HS-27A (cell line): ENCODE measurements around the gene PER2.

ENCODE experiments used
- DNase-seq: peaks from one replicate; pipeline ENCODE4 v3.0.0-alpha.2; 2012; ENCODE audit warnings: low read depth, missing footprints

The PER2 gene

DNA sequence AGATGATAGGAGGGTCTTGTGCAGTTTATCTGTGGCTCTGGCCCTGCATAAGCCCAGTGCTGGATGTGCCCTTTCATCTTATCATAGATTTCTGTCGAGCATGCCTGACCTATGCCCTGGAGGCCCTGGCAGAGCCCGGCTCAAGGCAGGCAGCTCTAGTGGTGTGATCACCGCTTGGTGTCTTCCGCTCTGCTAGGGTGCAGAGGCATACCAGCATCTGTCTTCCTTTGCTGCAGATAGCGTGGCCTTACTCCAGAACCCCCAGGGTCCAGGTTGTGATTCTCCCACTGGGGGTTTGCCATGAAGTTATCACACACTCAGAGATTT lies 18.2 kb upstream of the PER2 start:
- DNase-seq = no peak

DNA sequence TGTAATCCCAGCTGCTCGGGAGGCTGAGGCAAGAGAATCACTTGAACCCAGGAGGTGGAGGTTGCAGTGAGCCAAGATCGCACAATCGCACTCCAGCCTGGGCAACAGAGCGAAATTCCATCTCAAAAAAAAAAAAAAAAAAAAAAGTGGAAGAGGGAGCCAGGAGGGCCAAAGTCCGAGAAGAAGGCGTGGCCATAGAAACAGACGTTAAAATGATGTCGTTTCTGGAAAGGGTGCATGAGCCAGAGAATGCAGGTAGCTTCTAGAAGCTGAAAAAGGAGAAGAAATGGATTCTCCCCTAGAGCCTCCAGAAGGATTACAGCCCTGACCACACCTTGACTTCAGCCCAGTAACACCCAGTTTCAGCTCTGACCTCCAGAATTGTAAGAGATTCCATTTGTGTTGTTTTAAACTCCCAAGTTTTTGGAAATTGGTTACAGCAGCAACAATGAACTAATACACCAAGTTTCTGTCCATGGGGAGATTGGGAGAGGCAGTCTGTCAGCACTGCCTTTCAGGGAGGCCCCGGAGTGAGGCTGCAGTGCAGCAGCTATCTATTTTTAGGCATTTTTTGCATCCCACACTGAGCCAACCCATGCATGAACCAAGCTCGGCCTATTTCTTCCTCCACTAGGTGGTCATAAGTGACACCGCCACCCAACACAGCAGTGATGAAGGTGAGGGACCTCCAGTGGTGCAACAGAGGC lies 17.7 kb upstream of the PER2 start:
- DNase-seq = no peak

DNA sequence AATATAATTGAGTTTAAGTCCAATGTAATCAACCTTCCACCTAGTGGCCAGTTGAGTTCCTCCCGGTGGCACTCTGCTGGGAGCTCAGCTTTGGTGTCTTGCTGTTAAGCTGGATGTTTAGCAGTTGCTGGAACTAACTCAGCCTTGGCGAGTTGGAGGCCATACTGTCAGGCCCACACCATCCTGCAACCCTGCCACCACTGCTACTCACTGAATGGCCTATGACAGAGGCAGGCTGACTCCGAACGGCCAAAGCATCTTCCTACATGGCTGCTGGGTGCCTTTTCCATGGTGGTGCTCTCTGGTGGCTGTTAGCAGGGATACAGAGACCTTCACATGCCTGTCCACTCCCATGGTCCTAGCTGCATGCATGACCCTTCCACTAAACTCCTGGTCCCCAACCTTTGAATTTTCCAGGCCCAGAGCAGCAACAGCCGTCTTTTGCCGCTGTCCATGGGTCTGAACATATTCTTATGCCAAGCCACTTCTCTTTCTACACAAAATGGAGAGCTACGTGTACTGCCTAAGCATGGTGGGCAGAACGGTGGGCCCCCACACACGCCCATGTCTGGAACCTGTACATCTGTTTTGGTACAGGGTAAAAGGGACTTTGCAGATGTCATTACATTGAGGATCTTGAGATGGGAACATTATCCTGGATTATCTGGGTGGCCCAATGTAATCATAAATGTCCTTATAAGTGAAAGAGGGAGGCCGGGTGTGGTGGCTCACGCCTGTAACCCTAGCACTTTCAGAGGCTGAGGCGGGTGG lies 16.9 kb upstream of the PER2 start:
- DNase-seq = no peak

DNA sequence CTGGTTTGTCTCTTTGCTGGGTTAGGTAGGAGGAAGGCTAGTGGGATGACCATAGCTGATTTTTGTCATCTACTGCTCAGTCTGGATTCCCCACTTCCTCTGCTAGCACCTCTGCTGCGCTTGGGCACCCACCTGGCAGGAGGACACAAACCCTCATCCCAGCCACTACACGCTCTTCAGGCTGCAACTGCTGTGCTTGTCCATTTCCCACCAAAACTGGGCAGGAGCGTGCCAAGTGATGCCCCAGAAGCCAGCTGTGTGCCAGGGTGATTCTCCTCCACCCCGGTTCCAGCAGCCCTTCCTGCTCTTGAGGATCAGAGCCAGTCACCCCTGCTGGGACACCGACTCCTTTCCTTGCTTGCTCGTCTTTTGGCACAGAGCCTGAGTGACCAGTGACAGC lies 15.7 kb upstream of the PER2 start:
- no peak for DNase-seq

DNA sequence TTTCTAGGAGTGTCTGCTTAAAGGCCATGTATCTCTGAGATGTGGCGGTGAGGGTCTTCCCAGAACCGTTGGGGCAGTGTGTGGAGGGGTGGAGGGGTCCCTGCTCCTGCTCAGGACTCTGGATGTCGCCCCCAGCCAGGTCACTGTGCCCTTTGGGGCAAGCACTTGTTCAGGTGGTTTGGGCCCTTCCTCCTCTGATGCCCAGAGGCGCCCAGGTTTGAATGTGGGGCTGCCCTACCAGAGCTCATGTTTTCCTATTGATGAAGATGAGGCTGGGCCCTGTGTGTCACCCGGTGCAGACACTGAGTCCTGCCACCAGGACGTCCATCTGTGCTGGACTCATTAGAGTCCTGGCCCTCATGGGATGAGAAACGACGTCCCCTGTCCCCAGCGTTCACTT lies 14.3 kb upstream of the PER2 start:
- no peak for DNase-seq

DNA sequence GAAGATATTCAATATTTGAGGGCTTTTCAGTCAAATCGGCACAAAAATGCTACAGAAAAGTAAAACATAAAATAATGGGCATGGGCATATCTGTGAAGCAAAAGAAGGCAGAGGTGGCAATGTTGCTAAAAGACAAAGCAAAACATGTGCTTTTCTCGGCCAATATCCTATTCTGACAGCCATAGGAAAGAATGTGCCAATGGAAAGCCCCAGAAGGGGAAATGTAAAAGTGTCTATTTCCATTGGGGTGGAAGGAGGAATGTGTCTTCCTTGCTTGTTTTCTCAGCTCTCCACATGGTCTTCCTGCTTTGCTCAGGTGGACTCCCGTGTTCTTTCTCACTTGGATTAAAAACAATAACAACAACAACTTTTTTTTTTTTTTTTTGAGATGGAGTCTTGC lies 13.7 kb upstream of the PER2 start:
- DNase-seq = no peak

DNA sequence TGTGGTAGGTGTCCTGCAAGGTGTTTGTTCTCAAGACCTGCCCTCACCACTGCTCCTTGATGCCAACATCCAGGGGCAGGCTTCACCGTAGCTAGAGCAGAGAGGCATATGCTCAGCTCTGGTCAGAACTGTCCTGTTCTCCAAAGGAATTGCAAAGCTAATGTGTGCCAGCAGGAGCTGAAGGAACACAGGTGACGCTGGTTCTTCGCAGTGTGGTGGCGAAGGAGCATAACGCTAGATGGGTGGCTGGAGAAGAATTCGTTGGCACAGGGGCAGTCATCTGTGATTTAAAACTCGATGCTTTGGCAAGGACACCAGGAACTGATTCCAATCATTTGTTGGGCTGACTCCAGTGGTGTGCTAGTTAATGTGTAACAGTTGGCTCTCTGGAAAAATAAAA lies 11.4 kb upstream of the PER2 start:
- DNase-seq = no peak

DNA sequence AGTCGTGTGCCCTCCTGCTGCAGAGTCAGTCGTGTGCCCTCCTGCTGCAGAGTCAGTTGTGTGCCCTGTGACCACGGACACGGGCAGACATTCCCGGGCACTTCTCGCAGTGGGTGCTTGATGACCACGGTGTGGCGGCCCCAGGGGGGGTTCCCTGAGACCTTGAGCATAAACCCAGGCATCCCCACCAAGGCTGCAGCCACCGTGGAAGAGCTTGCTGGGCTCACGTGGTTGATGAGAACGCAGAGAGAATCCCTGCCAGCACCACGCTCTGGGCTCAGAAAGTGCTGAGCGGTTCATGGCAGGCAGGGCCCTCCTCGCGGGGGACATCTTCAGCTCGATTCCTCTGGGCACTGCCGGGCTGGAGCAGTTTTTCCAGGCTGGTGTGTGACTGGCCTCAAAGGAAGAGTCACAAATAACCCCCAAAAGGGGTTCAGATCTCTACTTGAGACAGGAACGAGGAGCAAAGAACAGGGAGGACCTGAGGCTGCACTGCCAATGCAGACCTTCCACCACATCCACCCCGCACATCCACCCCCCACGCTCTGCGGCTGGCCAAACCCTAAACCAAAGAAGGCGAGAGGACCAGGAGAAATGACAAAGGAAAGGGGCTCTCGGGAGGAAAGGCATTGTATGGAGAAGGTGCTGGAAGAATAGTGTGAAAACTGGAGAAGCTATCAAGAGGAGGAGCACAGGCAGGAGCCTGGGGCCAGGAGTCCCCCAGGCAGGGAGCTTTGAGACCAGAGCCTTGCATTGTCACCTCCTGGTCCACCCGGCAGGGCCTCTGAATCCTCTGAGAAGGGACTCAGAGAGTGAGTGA lies 8.4 kb upstream of the PER2 start:
- DNase-seq = no peak

DNA sequence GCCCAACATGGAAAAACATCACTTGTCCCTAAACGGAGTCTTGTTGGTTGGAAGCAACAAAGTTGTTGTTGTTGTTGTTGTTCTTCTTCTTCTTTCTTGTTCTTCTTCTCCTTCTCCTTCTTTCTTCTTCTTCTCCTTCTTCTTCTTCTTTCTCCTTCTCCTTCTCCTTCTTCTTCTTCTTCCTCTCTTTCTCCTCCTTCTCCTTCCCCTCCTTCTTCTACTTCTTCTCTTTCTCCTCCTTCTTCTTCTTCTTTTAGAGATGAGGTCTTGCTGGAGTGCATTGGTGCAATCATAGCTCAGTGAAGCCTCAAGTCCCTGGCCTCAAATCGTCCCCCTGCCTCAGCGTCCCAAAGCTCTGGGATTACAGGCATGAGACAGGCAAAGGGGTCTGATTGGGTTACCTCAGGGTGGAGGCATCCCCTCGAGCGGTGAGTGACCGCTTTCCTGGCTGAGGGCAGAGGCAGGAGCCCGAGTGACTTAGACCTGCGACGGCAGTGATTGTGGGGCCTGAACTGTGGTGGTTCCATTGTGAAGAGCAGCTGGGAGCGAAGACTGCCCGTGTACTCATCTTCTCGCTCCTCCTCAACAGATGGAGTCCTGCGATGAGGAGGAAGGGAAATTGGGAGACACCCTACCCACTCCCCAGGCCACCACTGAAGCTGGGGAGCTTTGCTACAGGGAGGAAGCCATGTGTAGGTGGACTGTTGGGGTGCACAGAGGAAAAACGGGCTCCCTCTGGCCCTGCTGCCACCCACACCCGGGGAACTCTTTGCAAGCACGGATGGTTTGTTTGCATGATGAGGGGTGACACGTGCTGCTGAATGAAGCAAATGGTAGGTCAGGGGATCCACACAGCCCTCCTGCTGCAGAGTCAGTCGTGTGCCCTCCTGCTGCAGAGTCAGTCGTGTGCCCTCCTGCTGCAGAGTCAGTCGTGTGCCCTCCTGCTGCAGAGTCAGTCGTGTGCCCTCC lies 7.0 kb upstream of the PER2 start:
- DNase-seq = no peak

DNA sequence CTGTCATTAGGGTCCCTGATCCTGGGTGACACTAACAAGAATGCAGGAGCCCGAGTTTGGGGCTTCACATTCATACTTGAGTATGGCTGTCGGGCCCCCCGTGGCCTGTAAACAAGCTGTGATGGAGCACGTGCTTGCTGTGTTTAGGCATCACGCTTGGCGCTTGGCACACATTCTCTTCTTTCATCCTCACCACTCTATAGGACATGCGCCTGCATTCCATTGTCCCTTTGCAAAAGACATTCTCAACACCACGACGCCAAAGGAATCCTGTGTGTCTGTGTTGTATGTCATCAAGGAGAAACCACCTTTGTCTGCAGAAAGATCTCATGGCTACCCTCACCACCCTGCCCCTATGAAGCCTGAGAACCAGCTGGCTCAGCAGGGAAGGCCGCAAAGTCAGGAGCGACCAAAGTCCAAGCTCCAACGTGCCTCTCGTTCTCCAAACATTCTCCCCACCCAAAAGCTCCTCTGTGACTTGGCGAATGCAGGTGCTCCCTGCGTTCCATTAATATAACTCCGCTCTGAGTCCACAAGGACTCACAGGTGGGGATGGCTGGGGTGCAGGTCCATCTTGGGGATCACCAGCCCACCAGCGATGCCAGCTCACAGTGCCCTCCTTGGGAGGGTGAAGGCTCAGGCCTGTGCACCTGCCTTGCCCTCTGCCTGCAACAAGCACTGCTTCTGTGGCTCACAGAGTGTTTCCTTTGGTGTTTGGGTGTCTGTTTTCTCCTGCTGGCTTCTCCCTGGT lies 6.2 kb upstream of the PER2 start:
- DNase-seq = no peak

DNA sequence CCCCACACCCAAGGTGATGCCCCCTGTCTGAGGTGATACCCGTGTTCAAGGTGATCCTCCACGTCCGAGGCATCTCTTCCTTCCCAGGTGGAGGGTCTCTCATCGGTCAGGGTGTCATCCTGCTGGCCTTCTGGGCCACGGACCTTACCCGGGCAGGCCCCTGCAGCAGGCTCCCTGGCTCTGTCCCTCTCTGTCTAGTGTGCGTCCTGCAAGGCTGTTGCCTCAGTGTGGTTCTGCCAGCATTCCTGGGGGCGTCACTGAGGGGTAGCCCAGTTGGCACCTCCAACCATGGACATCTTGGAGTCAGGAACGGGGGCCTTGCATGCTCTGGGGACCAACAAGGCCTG lies 5.6 kb upstream of the PER2 start:
- no peak for DNase-seq

DNA sequence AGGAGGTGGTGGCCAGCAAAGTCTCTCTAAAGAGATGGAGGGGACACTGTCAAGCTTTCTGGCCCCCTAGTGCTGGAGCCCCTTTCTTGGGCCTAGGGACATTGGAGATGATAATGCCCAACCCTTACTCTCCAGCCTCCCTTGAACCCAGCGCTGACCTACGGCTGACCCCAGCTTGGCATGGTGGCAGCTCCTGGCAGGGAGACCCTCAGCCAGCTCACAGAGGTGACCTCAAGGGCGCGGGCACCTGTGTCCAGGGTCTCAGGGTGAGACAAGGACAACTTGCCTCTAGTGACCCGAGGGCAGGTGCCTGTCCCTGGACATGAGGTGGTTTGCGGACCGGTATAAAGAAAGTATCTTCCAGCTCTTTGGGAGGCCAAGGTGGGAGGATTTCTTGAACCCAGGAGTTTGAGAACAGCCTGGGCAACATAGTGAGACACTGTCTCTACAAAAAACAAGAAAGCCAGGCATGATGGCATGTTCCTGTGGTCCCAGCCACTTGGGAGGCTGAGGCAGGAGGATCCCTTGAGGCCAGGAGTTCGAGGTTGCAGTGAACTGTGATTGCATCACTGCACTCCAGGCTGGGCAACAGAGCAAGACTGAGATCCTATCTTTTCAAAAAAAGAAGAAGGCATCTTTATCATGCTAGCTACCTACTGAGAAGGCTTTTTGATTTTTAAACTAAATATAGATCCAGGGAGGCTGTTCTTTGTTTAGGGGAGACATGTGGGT lies 3.3 kb upstream of the PER2 start:
- DNase-seq = no peak

DNA sequence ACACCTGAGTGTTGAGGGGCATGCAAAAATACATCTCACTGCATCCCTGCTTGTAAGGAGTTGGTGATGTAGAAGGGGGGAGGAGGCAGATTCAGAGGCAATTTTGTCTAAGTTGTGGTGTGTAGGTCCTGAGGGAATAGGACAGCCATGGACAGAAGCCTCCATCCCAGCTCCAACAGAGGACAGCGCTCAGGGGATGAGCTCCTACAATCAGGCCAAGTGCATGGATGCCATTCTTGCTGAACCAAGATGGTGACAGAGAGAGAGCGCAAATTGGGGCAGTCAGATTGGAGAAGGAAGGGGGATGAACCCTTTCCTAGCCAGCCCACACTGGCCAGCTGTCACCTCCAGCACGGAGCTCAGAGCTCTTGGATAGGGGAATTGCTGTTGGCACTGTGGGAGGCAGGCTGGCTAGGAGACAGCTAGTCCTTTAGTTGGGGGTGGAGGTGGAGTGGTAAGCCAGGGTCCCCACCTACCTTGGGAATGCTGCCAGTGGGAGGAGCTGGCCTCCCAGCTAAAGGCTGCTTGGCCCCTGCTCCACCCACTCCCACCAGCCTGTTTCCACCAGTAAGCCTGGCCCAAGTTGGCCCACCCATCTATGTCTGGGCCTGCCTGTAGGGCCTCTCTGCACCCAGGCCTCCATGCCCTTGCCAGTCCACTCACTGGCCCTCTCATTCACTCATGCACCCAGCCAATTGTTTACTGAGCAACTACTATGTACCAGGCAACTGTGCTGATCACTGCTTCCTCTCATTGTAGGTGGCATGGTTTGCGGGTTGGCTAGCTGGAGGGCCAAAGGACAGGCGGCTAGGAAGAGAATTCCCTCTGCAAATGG lies 2.5 kb upstream of the PER2 start:
- DNase-seq = no peak

DNA sequence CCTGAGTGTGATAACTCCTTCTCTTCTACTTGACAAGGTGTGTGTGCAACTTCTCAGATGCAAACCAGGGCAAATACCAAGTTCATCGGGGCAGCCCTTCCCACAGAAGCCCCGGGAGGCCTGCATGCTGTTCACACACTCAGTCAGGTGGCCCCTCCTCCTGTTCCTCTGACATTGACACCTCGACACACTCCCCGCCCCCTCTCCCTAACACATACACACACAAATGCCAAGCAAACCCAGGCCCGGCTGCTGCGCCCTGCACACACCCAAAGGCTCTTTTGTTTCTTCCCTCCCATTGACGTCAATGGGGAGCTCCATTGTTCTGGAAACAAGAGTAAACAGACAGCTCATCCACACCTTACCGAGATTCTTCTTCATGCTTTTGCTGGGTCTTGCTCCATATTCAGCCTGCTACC lies 1.7 kb upstream of the PER2 start:
- DNase-seq = no peak

DNA sequence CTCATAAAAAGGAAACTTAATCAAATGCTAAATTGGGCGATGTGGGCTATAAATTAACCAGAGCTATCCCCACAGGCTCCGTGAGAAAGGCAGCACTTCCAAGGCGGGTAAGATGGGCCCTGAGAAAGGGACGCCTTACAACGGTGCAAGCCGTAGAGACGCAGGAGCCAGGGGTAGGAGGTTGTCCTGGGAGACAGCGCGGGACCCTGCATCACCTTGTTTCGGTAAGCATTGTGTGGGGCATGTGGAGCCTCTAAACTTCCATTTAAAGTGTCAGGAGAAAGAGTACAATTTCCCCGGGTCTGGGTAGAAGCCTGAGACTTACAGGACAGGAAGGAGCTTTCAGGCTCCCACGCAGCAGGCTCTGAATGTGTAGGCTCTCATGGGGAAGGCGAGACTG lies 1.2 kb upstream of the PER2 start:
- no peak for DNase-seq

DNA sequence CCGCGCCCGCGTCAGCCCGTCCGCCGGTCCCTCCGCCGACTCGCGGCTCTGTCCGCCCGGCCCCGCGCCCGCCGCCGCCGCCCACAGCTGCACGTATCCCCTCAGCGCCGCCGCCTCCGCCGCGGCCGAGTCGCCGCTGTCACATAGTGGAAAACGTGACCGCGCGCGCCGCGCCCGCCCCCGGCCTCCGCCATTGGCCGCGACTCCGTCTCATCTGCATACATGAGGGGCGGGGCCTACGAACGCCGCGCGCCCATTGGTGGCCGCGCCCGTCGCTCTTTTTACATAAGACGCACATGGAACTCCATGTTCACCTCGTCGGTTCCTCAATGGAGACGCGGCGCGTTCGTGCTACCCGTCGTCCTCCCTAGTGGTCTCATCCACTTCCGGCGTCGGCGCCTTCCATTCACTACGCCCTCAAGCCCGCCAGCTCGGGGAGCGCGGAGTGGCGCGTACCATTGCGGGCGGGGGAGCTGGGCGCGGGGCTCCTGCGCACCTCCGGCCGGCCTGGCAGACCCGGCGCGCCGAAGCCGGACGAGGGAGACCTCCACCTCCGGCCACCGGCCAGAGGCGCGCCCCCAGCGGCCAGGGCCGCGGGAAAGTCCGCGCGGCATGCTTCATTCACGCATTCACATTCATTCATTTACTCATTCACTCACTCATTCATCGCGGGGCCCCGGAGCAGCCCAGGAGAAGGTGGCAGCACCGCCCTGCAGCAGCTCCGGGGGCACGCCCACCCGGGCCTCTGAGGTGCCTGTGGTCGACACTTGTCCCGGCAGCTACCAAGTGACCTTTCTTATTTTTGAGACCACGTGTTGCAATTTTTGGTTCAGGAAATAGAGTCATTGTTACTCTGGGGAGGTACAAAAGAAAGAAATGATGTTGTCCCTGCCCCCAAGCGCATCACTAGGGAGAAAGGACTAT lies 502 bp upstream of the PER2 start:
- DNase-seq = peak; percentile 40

DNA sequence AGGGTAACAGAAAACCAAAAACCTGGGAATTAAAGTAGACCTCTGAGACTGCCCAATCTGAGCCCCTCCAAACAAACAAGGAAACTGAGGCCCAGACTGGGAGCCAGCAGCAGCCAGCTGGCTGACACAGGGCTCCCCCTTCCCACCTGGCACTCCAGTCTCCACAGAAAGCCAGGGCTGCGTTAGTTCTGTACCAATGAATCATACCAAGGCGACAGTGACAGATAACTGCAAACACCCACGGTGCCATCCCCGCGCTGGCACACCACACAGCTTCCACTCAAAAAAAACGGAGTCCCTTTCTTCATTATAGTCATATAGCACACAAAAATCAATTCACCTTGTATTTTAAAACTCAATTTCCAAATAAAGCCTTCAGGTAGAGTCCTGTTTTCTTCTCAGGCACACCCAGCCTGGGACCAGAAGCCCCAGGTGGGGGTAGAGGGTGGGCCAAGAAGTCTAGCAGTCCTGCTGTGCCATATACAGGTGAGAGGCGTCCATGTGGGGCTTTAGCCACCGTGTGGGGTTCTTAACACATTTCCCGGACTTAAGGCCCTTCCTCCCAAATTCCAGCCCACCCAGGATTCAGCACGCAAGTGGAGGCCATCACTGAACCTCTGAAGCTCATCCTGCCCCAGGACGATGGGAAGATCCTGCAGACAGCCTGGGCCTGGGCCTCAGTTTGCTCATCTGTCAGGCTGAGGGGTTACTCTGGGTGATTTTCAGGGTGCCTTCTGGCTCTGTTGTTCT lies 1.2 kb downstream of the PER2 start:
- DNase-seq = no peak

DNA sequence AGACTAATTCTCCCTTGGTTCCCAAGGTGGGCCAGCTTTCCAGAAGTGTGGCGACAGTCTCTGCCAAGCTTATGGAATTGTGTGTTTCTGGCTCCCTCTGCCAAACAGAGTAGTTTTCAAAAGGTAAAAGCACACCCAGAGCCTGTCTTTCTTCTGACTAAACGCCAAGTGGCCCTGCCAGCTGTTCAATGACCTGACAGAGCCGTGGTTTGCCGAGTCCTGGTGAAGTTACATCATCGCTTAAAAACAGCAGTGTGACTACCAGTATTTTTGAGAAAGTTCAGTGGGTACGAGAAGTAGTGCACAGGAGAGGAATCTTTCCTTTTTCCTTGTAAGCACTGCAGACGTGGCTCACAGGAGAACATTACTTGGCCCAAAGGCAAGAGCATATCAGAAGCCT lies 1.9 kb downstream of the PER2 start:
- no peak for DNase-seq
